SHP77 (cell line): ENCODE results near the gene DDX28.
A peak's percentile ranks its signal among the peaks of the same experiment; 100 is the strongest.
"Not testable (repeated sequence)": the region's sequence is repeated elsewhere in the genome, so short reads cannot be mapped to it uniquely, and the experiment has no call there.

ENCODE experiments used
- DNase-seq, 2 experiments: peaks; one replicate each; lab custom pipeline; 2025; lab: John Stamatoyannopoulos, UW

DDX28 gene

DNA sequence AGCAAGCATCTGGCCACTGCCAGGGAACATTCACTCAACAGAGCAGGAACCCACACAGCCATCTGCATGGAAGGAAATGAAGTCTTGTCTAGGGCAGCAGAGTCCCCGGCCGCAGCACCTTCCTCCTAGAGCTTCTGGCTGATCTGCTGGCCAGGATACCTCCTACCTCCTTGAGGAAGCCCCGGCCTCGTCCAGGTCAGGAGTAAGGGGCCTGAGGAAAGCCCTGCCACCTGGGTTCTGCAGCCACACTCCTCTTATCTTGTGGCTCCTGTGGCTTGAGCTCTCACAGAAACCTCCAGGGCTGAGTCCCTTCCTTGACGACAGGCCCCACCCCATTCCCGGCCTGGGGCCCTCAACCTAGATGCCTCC lies 29.0 kb downstream of the DDX28 start:
- DNase-seq = not testable (repeated sequence)

GRCh38 chr16:67993207-67994039 lies 29.6 kb downstream of the DDX28 start:
- DNase-seq = peak; percentile 44 to 47

GRCh38 chr16:67992661-67993206 lies 30.3 kb downstream of the DDX28 start:
- DNase-seq = no peak

GRCh38 chr16:67990018-67990386 lies 33.0 kb downstream of the DDX28 start:
- no peak for DNase-seq

DNA sequence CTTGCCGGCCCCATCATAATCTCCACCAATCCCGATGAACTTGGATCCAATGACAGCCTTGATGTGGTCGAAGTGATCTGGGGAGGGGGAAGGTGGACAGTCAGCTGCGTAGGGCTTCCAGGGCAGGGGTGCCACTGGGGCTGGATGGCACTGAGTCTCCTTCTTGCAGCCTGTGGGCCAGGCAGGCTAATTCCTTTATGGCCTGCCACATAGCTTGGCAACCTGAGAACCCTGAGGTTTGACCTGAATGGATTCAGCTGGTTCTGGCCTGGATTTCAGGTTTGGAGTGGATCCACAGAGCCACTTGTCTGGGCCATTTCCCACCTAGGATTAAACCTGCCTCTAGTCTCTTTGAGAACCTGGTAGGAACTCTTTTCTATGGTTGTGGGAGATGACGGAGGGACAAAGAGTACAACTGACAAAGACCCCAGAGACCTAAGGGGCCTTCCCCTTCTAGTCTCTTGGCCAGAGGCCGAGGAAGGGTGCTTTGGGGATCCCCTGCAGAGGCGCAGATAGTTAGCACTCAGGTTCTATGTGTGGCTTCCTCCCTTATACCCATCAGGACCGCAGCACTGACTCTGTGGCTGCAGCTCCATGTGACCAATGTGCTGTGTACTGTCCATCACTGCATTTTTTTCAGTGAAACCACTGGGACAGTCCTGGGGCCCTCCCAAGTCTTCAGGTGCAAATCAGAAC lies 33.6 kb downstream of the DDX28 start:
- no peak for DNase-seq

DNA sequence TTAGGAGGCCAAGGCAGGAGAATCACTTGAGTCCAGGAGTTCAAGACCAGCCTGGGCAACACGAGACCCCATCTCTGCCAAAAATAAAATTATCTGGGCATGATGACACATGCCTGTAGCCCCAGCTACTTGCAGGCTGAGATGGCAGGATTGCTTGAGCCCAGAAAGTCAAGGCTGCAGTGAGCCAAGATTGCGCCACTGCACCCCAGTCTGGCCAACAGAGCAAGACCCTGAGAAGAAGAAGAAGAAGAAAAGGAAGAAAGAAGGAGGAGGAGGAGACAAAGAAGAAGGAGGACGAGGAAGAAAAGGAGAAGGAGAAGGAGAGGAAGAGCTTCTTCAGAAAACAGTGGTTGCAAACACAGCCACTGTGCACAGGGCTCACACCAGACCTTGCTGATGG lies 34.4 kb downstream of the DDX28 start:
- DNase-seq = no peak

GRCh38 chr16:67987460-67988160 lies 35.4 kb downstream of the DDX28 start:
- DNase-seq = no peak

GRCh38 chr16:67986949-67987348 lies 36.1 kb downstream of the DDX28 start:
- no peak for DNase-seq

DNA sequence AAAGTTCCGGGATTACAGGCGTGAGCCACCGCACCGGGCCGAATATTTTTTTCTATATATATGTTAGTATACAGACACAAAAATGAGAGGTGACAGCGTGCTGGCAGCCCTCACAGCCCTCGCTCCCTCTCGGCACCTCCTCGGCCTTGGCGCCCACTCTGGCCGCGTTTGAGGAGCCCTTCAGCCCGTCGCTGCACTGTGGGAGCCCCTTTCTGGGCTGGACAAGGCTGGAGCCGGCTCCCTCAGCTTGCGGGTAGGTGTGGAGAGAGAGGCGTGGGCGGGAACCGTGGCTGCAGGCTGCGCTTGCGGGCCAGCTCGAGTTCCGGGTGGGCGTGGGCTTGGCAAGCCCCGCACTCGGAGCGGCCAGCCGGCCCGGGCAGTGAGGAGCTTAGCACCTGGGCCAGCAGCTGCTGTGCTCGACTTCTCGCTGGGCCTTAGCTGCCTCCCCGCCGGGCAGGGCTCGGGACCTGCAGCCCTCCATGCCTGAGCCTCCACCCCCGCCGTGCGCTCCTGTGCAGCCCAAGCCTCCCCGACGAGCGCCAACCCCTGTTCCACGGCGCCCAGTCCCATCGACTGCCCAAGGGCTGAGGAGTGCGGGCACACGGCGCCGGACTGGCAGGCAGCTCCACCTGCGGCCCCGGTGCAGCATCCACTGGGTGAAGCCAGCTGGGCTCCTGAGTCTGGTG lies 40.9 kb downstream of the DDX28 start:
- no peak for DNase-seq

GRCh38 chr16:67979955-67980678 lies 42.9 kb downstream of the DDX28 start, which contains the start of gene DPEP3:
Gene DPEP3 (minus strand): TSS chr16:67980499. CDS start chr16:67980380, 119 bp downstream.
- no peak for DNase-seq

DNA sequence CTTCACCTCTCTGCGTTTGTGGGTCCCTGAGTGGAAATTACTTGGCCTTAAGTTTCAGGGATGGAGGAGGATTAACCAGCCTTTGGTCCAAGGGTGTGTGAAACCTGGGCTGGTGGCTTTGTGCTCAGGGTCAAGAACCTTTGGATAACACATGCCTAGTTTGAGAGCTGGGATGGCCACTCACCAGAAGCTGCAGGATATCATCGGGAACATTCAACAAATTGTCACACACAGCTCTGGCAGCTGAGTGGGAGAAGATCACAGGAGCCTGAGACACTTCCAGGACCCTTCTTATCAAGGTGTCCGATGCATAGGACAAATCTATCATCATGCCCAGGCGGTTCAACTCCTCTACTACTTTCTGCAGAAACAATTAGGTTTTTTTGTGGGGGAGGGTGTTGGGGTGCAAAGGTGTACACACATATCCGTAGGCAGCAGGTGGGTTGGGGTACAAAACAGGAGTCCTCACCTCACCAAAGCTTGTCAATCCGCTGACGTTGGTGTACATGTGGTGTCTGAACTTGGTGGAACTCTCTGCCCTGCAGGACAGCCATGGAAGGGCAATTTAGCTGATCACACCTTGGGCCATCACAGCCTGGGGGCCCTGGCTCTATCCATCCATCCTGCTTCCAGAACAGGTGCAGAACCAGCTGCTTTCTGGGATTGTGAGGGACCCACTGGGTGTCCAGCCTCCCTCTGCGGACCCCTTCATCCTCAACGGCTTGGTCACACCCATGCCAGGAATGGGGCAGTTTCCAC lies 45.4 kb downstream of the DDX28 start:
- no peak for DNase-seq

- no peak for DNase-seq
These were observed 46.0 kb downstream of the DDX28 start for GRCh38 chr16:67977005-67977404.

DNA sequence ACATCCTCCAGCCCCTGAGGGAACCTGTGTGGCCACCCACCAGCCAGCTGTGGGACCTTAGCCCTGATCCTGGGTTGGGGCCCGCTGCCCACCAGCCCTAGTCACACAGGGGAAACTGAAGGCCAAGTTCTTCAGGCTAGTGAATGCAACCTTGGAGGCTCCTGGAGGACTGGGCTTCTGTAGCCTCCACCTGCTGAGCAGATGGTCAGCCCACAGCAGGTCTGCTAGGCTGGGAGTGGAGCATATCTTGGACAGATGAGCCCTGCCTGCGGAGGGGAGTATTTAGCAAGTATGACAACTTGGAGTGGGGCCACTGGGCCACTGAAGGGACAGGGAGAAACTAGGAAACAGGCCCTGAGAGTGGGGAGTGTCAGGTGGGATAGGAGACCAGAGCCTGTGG lies 46.8 kb downstream of the DDX28 start:
- DNase-seq = no peak

GRCh38 chr16:67975321-67976105 lies 47.5 kb downstream of the DDX28 start:
- DNase-seq = no peak

DNA sequence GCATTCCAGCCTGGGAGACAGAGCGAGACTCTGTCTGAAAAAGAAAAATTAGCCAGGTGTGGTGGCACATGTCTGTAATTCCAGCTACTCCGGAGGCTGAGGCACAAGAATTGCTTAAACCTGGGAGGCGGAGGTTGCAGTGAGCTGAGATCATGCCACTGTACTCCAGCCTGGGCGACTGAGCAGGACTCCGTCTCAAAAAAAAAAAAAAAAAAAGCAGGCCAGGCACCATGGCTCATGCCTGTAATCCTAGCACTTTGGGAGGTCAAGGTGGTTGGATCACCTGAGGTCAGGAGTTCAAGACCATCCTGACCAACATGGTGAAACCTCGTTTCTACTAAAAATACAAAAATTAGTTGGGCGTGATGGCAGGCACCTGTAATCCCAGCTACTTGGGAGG lies 50.7 kb downstream of the DDX28 start:
- DNase-seq = not testable (repeated sequence)

- DNase-seq = no peak
These were observed 51.9 kb downstream of the DDX28 start for GRCh38 chr16:67971111-67971510.
